Measurements from ENCODE around the gene GALNT17.

Gene GALNT17

DNA sequence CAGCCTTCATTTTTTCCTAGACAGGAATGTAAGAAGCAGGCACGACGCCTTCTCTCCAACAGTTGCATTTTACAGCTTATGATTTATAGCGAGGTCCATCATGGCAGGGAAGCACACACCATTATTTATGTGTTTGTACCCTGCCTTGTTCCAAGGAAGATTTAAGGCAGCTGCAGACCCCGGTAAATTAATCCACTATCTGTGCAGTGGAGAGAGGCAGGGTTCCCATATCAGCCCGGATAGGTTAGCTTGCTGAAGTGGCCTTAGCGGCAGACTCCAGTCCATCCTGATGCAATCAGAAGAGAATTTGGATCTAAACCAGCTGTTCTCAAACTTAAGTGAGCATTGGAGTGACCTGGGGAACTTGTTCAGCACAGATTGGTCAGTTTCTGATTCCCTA lies 359.4 kb downstream of the GALNT17 start:
- H3K36me3 ChIP-seq (ENCODE audit: insufficient read depth, low read depth, low read length) = peaks cover 7% of the 10 kb centered on the region; the same call in 1 of the 2 replicates
- no peak overlapping the region for H3K27ac ChIP-seq (ENCODE audit: low read length)
- no peak overlapping the region for H3K4me3 ChIP-seq (ENCODE audit: low read length)

DNA sequence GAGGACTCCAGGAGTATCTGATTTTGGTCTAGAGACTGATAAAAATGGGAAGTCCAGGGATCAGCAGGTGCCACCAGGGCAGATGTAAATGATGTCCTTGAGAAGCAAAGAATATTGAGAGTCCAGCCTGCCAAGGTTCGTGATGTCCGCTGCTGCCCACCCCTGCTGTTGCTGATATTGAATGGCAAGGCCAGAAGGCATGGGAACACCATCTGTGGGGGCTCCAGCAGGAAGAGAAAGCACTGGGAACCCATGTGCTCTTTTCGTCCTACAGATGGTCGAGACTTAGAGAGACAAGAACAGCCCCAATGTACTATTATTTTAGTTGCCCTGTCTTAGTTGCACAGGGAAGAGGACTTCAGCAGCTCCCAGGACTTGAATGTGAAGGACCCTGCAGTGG lies 363.9 kb downstream of the GALNT17 start:
- H3K4me1 ChIP-seq (ENCODE audit: insufficient read depth, low read length) = peaks cover 7% of the 10 kb centered on the region; the same call in 1 of the 2 replicates
- H3K27me3 ChIP-seq (ENCODE audit: insufficient read depth, low read length) = no peaks in the 10 kb centered on the region
- H3K36me3 ChIP-seq (ENCODE audit: insufficient read depth, low read depth, low read length) = no peaks in the 10 kb centered on the region
- no peak overlapping the region for H3K4me3 ChIP-seq (ENCODE audit: low read length)
- no peak overlapping the region for H3K27ac ChIP-seq (ENCODE audit: low read length)
- no peak overlapping the region for H3K9ac ChIP-seq (ENCODE audit: low read depth, low read length)
- H3K9me3 ChIP-seq (ENCODE audit: insufficient read depth, low read depth, low read length) = no peaks in the 10 kb centered on the region

More for the DNA sequence above, 359.4 kb downstream of the GALNT17 start:
- Histone ChIP-seq H3K9me3 (ENCODE audit: insufficient read depth, low read depth, low read length) (no peaks in the 10 kb centered on the region), H3K4me1 (ENCODE audit: insufficient read depth, low read length) (no peaks in the 10 kb centered on the region), H3K9ac (ENCODE audit: low read depth, low read length) (no peak overlapping the region), H3K27me3 (ENCODE audit: insufficient read depth, low read length) (no peaks in the 10 kb centered on the region)

DNA sequence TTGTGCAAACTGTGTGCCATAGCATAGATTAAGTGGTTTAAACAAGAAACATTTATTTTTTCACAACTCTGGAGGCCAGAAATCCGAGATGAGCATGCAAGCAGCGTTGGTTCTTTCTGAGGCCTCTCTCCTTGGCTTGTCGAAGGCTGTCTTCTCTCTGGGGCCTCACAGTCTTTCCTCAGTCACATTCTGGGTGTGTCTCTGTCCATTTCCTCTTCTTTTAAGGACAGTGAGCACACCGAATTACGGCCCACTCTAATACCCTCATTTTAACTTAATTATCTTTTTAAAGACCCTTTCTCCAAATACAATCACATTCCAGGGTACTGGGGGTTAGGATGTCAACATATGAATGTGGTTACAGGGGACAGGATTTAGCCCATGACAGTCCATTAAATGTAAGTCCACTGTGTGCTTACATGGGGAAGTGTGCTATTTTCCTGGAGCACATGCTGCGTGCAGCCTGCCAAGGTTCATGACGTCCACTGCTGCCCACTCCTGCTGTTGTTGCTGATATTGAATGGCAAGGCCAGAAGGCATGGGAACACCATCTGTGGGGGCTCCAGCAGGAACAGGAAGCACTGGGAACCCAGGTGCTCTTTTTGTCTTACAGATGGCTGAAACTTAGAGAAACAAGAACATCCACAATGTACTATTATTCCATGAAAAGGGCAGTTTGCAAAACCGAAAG lies 365.5 kb downstream of the GALNT17 start:
- H3K9me3 ChIP-seq (ENCODE audit: insufficient read depth, low read depth, low read length) = no peaks in the 10 kb centered on the region
- no peaks in the 10 kb centered on the region for H3K27me3 ChIP-seq (ENCODE audit: insufficient read depth, low read length)
- H3K27ac ChIP-seq (ENCODE audit: low read length) = no peak overlapping the region
- no peaks in the 10 kb centered on the region for H3K36me3 ChIP-seq (ENCODE audit: insufficient read depth, low read depth, low read length)
- H3K4me1 ChIP-seq (ENCODE audit: insufficient read depth, low read length) = peaks cover 7% of the 10 kb centered on the region; the same call in 1 of the 2 replicates
- H3K9ac ChIP-seq (ENCODE audit: low read depth, low read length) = no peak overlapping the region
- H3K4me3 ChIP-seq (ENCODE audit: low read length) = no peak overlapping the region

DNA sequence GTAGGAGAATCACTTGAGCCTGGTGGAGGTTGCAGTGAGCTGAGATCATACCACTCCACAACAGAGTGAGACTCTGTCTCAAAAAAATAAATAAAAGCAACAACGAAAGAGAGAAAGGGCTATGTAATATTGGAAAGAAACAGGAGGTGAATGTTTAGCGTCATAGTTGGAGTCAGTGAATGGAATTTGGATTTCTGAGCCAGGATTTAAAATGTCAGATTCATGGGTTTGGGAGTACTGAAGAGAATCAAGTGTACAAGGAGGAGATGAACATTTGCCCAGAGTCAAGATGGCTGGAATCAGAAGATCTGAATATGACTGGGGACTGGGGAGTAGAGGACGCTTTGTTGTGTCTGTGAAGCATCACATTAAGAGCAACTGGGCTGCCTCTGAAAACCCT lies 366.4 kb downstream of the GALNT17 start:
- Histone ChIP-seq H3K4me1 (ENCODE audit: insufficient read depth, low read length) (peaks cover 7% of the 10 kb centered on the region; the same call in 1 of the 2 replicates), H3K27me3 (ENCODE audit: insufficient read depth, low read length) (no peaks in the 10 kb centered on the region), H3K36me3 (ENCODE audit: insufficient read depth, low read depth, low read length) (no peaks in the 10 kb centered on the region), H3K9ac (ENCODE audit: low read depth, low read length) (no peak overlapping the region), H3K9me3 (ENCODE audit: insufficient read depth, low read depth, low read length) (no peaks in the 10 kb centered on the region), H3K4me3 (ENCODE audit: low read length) (no peak overlapping the region), H3K27ac (ENCODE audit: low read length) (no peak overlapping the region)

DNA sequence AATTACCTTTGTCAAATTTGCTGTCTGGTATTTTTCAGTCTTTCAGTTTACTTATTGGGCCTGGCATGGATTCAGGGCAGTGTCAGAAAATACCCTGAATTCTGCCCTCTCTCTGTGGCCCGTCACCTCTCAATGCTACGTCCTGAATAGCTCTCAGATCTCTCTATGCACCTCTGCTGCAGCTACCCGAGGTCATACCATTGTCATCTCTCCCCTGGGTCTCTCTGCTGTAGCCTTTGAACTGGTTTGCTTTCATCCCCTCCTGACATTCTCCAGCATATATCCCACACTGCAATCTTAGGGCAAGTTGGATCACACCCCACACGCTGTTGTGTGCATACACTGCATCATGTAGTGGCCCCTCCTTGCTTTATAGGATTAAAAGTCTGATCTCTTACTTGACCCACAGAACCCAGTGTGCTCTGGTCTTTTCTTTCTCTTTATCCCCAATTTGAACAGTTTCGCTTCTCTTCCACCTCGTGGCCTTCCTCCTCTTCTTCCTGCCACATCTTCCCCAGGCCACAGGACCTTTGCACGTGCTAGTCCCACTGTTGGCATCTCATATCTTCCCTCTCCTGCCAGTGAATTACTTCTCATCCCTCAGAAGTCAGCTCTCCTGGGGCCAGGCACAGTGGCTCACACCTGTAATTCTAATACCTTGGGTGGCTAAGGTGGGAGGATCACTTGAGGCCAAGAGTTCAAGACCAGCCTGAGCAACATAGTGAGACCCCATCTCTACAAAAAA lies 372.9 kb downstream of the GALNT17 start:
- H3K36me3 ChIP-seq (ENCODE audit: insufficient read depth, low read depth, low read length) = no peaks in the 10 kb centered on the region
- no peak overlapping the region for H3K4me3 ChIP-seq (ENCODE audit: low read length)
- no peak overlapping the region for H3K27ac ChIP-seq (ENCODE audit: low read length)
- no peaks in the 10 kb centered on the region for H3K9me3 ChIP-seq (ENCODE audit: insufficient read depth, low read depth, low read length)
- H3K9ac ChIP-seq (ENCODE audit: low read depth, low read length) = no peak overlapping the region
- H3K27me3 ChIP-seq (ENCODE audit: insufficient read depth, low read length) = no peaks in the 10 kb centered on the region
- H3K4me1 ChIP-seq (ENCODE audit: insufficient read depth, low read length) = peaks cover 8% of the 10 kb centered on the region; the same call in 1 of the 2 replicates

DNA sequence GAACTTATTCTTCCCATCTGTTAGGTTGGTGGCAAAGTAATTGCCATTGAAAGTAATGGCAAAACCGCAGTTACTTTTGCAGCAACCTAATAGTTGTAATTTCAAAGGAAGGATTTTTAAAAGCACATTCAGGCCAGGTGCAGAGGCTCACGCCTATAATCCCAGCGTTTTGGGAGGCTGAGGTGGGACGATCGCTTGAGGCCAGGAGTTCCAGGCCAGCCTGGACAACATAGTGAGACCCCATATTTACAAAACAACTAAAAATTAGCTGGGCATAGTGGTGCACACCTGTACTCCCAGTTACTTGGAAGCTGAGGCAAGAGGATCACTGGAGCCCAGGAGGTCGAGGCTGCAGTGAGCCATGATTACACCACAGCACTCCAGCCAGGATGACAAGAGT lies 374.9 kb downstream of the GALNT17 start:
- no peaks in the 10 kb centered on the region for H3K27me3 ChIP-seq (ENCODE audit: insufficient read depth, low read length)
- H3K9me3 ChIP-seq (ENCODE audit: insufficient read depth, low read depth, low read length) = no peaks in the 10 kb centered on the region

DNA sequence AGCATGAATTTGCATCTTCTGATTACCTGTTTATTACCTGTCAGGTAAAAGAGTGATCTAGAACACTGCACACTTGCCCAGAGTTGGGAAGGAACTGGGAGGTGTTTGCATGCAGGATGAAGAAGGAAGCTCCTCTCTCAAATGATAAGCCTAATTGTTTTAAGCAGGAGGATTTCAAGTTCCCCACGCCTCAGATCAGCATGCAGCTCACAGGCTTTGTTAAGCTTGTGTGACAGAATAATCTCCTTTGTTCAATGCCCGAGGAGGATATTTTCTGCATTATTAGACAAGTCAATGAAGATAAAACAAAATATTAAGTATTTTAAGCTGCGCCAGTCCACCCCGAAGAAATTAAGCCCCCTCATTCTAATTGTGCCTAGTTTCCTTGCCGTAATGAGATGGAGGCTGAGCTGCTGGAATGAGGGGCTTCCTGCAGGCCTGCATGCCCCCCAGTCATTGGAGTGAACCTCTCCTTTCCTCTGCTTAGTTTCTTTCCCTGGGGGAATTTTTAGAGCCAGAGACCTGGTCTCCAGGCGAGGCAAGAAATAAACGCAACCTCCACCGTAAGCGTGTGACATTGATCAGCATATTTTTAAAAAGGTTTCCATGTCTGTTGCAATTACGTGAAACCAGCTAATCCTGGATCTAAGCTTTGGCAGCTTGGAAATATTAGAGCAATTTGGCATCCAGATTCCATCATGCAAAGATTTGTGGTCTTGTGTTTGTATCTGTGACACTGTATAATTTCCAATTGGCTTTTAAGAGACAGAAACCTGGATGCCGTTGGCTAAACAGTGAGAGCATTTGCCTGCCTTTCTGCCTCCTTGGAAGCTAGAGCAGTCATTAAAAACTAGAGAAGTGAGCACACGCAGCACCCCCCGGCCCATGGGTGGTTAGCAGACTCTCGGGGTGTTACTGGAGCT lies 376.0 kb downstream of the GALNT17 start:
- peak overlapping the region; percentile 33 for H3K27ac ChIP-seq (ENCODE audit: low read length)
- no peaks in the 10 kb centered on the region for H3K27me3 ChIP-seq (ENCODE audit: insufficient read depth, low read length)
- H3K4me1 ChIP-seq (ENCODE audit: insufficient read depth, low read length) = peaks cover 8% of the 10 kb centered on the region; the same call in 1 of the 2 replicates
- no peaks in the 10 kb centered on the region for H3K36me3 ChIP-seq (ENCODE audit: insufficient read depth, low read depth, low read length)
- H3K9ac ChIP-seq (ENCODE audit: low read depth, low read length) = peak overlapping the region; percentile 31; the same call in 1 of the 2 replicates
- no peaks in the 10 kb centered on the region for H3K9me3 ChIP-seq (ENCODE audit: insufficient read depth, low read depth, low read length)
- no peak overlapping the region for H3K4me3 ChIP-seq (ENCODE audit: low read length)

More for the DNA sequence above, 374.9 kb downstream of the GALNT17 start:
- Histone ChIP-seq H3K27ac (ENCODE audit: low read length) (no peak overlapping the region), H3K9ac (ENCODE audit: low read depth, low read length) (no peak overlapping the region), H3K4me3 (ENCODE audit: low read length) (no peak overlapping the region), H3K4me1 (ENCODE audit: insufficient read depth, low read length) (peaks cover 8% of the 10 kb centered on the region; the same call in 1 of the 2 replicates), H3K36me3 (ENCODE audit: insufficient read depth, low read depth, low read length) (no peaks in the 10 kb centered on the region)

DNA sequence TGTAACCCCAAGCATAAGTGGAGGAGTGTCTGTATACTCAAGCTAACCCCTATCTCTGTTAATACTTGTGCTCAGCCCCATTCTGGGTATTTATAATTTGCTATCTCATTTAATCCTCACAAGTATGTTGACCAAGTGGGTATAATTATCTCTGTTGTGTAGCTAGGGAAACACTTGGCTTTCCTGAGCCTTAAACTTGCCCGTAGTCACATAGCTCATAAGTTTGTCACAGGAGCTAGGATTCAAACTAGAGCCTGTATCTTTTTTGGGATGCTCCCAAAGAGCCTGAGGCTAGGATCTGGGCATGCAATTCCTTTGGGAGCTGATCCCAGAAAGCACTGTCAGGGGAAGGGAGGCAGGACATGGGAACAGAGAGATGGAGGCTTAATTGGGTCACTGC lies 377.4 kb downstream of the GALNT17 start:
- Histone ChIP-seq H3K4me3 (ENCODE audit: low read length) (no peak overlapping the region), H3K9me3 (ENCODE audit: insufficient read depth, low read depth, low read length) (peaks cover 4% of the 10 kb centered on the region), H3K27ac (ENCODE audit: low read length) (no peak overlapping the region), H3K9ac (ENCODE audit: low read depth, low read length) (no peak overlapping the region), H3K4me1 (ENCODE audit: insufficient read depth, low read length) (peaks cover 8% of the 10 kb centered on the region; the same call in 1 of the 2 replicates), H3K36me3 (ENCODE audit: insufficient read depth, low read depth, low read length) (no peaks in the 10 kb centered on the region), H3K27me3 (ENCODE audit: insufficient read depth, low read length) (no peaks in the 10 kb centered on the region)

DNA sequence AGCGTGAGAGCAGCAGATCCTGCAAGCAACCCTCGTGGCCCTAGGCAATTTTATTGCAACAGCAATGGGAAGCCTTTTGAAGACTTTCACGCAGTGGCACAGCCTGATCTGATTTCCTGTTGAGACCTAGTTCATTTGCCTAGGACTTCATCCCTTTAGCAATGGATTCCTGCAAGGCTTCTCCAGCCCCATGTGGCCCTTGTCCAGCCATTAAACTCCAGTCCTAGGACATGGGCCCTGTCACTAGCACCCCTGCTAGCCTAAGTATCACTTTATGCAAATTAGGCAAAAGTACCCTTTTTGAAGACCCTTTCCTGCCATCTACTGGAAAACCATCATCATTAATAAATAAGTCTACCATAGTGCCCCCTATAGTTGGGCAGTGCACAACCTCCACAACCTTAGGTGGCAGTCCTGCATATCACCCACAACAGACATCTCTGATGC lies 379.4 kb downstream of the GALNT17 start:
- Histone ChIP-seq H3K4me3 (ENCODE audit: low read length) (no peak overlapping the region), H3K9ac (ENCODE audit: low read depth, low read length) (no peak overlapping the region), H3K27me3 (ENCODE audit: insufficient read depth, low read length) (no peaks in the 10 kb centered on the region), H3K27ac (ENCODE audit: low read length) (no peak overlapping the region), H3K36me3 (ENCODE audit: insufficient read depth, low read depth, low read length) (no peaks in the 10 kb centered on the region), H3K4me1 (ENCODE audit: insufficient read depth, low read length) (peaks cover 8% of the 10 kb centered on the region; the same call in 1 of the 2 replicates), H3K9me3 (ENCODE audit: insufficient read depth, low read depth, low read length) (peaks cover 14% of the 10 kb centered on the region)

DNA sequence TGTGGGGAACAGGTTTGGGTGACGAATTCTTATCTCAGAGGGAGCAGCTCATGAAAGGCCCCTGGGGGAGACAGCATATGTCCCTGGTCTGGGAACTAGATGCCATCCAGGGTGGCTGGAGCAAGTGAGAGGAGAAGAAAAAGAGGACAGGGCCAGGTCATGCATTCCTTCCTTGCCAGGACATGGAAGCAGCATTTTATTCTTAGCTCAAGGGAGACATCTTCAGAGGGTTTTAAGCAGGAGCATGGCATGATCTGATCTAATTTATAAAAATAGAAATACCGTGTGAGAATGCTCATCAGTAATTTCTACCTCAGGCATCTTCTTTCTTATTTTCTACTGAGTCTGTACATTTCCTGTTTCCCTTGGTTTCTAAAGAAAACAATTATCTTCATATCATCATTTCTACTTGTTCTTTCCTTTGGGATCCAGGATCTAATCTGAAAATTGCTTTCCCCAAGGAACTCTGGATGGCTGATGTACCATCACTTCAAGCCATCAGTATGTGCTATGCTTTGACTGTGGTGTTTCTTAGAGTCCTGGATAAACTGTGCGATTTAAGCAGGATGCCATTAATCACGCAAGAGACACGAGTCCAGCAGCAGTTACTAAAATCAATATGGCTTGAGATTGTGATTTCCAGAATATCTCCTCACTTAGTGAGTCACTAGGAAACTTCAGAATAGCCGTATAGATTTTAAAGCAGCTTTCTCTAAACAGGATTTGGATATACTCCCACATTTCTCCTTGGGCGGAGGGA lies 386.2 kb downstream of the GALNT17 start:
- H3K27me3 ChIP-seq (ENCODE audit: insufficient read depth, low read length) = no peaks in the 10 kb centered on the region
- H3K9ac ChIP-seq (ENCODE audit: low read depth, low read length) = no peak overlapping the region
- no peaks in the 10 kb centered on the region for H3K4me1 ChIP-seq (ENCODE audit: insufficient read depth, low read length)
- no peak overlapping the region for H3K27ac ChIP-seq (ENCODE audit: low read length)
- H3K4me3 ChIP-seq (ENCODE audit: low read length) = no peak overlapping the region
- peaks cover 8% of the 10 kb centered on the region; the same call in 1 of the 2 replicates for H3K36me3 ChIP-seq (ENCODE audit: insufficient read depth, low read depth, low read length)
- H3K9me3 ChIP-seq (ENCODE audit: insufficient read depth, low read depth, low read length) = peaks cover 23% of the 10 kb centered on the region

DNA sequence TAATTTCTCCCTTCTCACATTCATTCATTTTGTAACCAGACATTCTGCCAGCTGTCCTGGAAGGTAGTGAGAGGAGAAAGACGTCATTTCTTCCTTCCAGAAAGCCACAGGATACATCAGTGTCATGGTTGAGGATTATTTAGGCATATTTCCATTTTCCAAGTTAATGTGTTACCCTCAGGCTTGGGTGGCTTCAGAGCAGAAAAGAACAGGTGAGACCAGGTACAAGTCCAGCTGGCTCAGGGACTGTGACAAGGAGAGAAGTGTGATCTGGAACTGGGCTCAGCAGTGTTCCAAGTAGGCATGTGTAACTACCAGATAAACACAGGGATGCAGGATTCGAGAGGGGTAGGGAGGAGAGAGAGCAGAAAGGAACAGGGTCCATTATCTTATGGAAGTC lies 386.9 kb downstream of the GALNT17 start:
- no peaks in the 10 kb centered on the region for H3K4me1 ChIP-seq (ENCODE audit: insufficient read depth, low read length)
- no peak overlapping the region for H3K4me3 ChIP-seq (ENCODE audit: low read length)
- peaks cover 8% of the 10 kb centered on the region; the same call in 1 of the 2 replicates for H3K36me3 ChIP-seq (ENCODE audit: insufficient read depth, low read depth, low read length)
- H3K9me3 ChIP-seq (ENCODE audit: insufficient read depth, low read depth, low read length) = peaks cover 23% of the 10 kb centered on the region
- H3K9ac ChIP-seq (ENCODE audit: low read depth, low read length) = no peak overlapping the region
- H3K27me3 ChIP-seq (ENCODE audit: insufficient read depth, low read length) = no peaks in the 10 kb centered on the region
- H3K27ac ChIP-seq (ENCODE audit: low read length) = no peak overlapping the region
